Measurements from ENCODE around the gene SMTNL2. TPM values are rescaled to one million over a fixed set of nuclear protein-coding genes. Genes with fewer than 3 reads are reported as not detected.

Gene SMTNL2
- total RNA-seq, 1 experiment from 2014 or later: not detected

DNA sequence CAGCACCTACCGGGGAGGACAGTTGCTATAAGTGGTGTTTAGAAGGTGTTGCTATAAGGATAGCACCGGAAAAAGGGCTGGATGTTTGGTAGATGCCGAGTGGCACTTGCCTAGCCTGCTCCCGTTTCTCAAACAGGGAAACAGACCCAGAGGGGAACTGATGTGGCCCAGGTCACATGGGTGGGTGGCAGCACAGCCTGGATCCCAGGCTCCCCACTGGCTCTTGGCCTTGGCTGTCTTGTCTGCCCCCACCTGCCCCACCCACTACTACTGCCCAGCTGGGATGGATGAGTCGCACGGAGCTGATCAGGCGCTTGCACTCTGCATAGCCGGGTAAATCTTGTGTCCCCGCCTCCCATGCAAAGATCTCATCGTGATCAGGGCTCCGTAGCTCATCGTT is 7.2 kb downstream of the SMTNL2 start:
- no peak overlapping the region for H3K9ac ChIP-seq (ENCODE audit: low read length)
- H3K4me2 ChIP-seq (ENCODE audit: low read length): no peak overlapping the region
- intact Hi-C loops (cut with micrococcal nuclease): no loop called here
- ChIA-PET CTCF (no interaction called here), POLR2A (ENCODE audit: unreplicated experiment) (no interaction called here)
- H4K20me1 ChIP-seq (ENCODE audit: low read length): no peaks in the 10 kb centered on the region
- H3K4me3 ChIP-seq (ENCODE audit: low read length): no peak overlapping the region
- ATAC-seq (no peak), DNase-seq (peak; percentile 6)
- no peaks in the 10 kb centered on the region for H3K36me3 ChIP-seq (ENCODE audit: low read depth, low read length)
- no peaks in the 10 kb centered on the region for H3F3A ChIP-seq (ENCODE audit: low read length, unreplicated experiment)
- H2AFZ ChIP-seq (ENCODE audit: low read length): no peak overlapping the region
- H3K79me2 ChIP-seq (ENCODE audit: low read length): no peaks in the 10 kb centered on the region
- peaks cover 5% of the 10 kb centered on the region; the same call in 1 of the 2 replicates for H3K27me3 ChIP-seq (ENCODE audit: low read length)
- BruUV-seq (replicated peaks): no TSS peak
- no peak for TF ChIP-seq EZH2 (IDR thresholded peaks at IDR 0.05; ENCODE audit: low read length, unreplicated experiment)
- TF ChIP-seq, protein P1, sequence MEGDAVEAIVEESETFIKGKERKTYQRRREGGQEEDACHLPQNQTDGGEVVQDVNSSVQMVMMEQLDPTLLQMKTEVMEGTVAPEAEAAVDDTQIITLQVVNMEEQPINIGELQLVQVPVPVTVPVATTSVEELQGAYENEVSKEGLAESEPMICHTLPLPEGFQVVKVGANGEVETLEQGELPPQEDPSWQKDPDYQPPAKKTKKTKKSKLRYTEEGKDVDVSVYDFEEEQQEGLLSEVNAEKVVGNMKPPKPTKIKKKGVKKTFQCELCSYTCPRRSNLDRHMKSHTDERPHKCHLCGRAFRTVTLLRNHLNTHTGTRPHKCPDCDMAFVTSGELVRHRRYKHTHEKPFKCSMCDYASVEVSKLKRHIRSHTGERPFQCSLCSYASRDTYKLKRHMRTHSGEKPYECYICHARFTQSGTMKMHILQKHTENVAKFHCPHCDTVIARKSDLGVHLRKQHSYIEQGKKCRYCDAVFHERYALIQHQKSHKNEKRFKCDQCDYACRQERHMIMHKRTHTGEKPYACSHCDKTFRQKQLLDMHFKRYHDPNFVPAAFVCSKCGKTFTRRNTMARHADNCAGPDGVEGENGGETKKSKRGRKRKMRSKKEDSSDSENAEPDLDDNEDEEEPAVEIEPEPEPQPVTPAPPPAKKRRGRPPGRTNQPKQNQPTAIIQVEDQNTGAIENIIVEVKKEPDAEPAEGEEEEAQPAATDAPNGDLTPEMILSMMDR (conservative IDR thresholded peaks at IDR 0.05; ENCODE audit: low read depth, low read length): no peak
- TF ChIP-seq EZH2phosphoT487 (IDR thresholded peaks at IDR 0.05; ENCODE audit: borderline replicate concordance, low read length): no peak
- H3K9me2 ChIP-seq (replicated peaks; ENCODE audit: low read length): no peaks in the 10 kb centered on the region
- no peaks in the 10 kb centered on the region for H3K9me3 ChIP-seq (ENCODE audit: low read length)
- H3K27ac ChIP-seq (ENCODE audit: low read length): no peak overlapping the region
- no peaks in the 10 kb centered on the region for H3K4me1 ChIP-seq (ENCODE audit: insufficient read depth, low read length)

DNA sequence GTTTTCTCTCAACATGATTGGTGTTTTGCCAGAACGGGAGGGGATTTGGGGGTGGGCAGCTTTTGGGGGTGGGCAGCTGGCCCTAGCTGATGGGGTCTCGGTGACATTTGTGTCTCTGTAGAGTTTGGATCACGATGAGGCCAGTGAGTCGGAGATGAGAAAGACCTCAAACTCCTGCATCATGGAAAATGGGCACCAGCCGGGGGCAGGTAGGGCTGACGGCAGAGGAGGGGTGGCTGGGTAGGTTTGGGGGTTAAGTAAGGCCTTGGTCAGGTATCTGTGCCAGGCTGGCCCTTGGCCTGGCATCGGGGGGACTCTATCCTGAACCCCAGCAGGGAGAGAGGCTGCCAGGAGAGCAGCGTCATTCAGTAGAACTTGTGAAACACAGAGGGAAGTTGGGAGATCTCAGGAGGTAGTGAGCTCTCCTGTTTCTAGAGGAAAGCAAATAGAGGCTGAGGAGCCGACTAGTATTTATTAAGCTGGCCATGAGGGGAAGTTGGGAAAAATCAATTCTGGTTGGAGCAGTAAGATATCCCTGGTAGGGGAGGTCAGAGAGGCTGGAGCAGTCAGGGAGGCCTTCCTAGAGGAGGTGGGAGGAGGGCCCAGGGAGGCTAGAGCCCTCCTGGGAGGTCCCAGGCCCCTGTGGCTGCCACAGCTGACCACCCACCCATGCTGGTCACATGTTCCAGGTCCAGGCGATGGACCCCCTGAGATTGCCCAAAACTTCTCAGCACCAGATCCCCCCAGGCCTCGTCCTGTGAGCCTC is 8.1 kb downstream of the SMTNL2 start:
- DNase-seq: no peak
- Histone ChIP-seq H3K9ac (ENCODE audit: low read length) (no peak overlapping the region), H3K4me3 (ENCODE audit: low read length) (no peak overlapping the region), H3K4me2 (ENCODE audit: low read length) (no peak overlapping the region), H3K9me2 (replicated peaks; ENCODE audit: low read length) (no peaks in the 10 kb centered on the region), H4K20me1 (ENCODE audit: low read length) (no peaks in the 10 kb centered on the region), H2AFZ (ENCODE audit: low read length) (no peak overlapping the region), H3K4me1 (ENCODE audit: insufficient read depth, low read length) (no peaks in the 10 kb centered on the region), H3K9me3 (ENCODE audit: low read length) (no peaks in the 10 kb centered on the region), H3K36me3 (ENCODE audit: low read depth, low read length) (no peaks in the 10 kb centered on the region), H3K27me3 (ENCODE audit: low read length) (no peaks in the 10 kb centered on the region), H3K79me2 (ENCODE audit: low read length) (no peaks in the 10 kb centered on the region), H3K27ac (ENCODE audit: low read length) (no peak overlapping the region), H3F3A (ENCODE audit: low read length, unreplicated experiment) (no peaks in the 10 kb centered on the region)
- intact Hi-C loops (cut with micrococcal nuclease): no loop called here
- TF ChIP-seq EZH2phosphoT487 (IDR thresholded peaks at IDR 0.05; ENCODE audit: borderline replicate concordance, low read length) (no peak), EZH2 (IDR thresholded peaks at IDR 0.05; ENCODE audit: low read length, unreplicated experiment) (no peak)
- TF ChIP-seq, protein P1 (conservative IDR thresholded peaks at IDR 0.05; ENCODE audit: low read depth, low read length): no peak
- no TSS peak for BruUV-seq (replicated peaks)
- ChIA-PET CTCF (no interaction called here), POLR2A (ENCODE audit: unreplicated experiment) (no interaction called here)
- ATAC-seq: no peak

DNA sequence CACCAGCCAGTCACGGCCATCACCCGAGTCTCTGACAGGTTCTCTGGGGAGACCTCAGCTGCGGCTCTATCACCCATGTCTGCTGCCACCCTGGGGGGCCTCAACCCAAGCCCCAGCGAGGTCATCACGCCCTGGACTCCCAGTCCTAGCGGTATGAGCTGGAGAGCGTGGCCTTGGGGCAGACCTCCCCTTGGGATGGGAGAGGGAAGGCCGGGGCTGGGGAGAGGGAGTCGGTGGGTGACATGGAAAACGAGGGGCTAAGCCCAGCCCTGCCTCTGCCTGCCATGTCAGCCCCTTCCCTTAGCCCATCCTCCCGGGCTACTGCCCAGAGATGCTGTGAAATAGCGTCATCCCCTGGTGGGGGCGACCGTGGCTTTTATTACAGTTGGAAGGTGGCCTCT is 8.7 kb downstream of the SMTNL2 start:
- no peaks in the 10 kb centered on the region for H3K4me1 ChIP-seq (ENCODE audit: insufficient read depth, low read length)
- H3K79me2 ChIP-seq (ENCODE audit: low read length): no peaks in the 10 kb centered on the region
- ChIA-PET CTCF (no interaction called here), POLR2A (ENCODE audit: unreplicated experiment) (no interaction called here)
- ATAC-seq (no peak), DNase-seq (no peak)
- no peak overlapping the region for H3K9ac ChIP-seq (ENCODE audit: low read length)
- intact Hi-C loops (cut with micrococcal nuclease): no loop called here
- H4K20me1 ChIP-seq (ENCODE audit: low read length): no peaks in the 10 kb centered on the region
- H3K4me2 ChIP-seq (ENCODE audit: low read length): no peak overlapping the region
- H3K27ac ChIP-seq (ENCODE audit: low read length): no peak overlapping the region
- H3K4me3 ChIP-seq (ENCODE audit: low read length): no peak overlapping the region
- H3K9me3 ChIP-seq (ENCODE audit: low read length): no peaks in the 10 kb centered on the region
- H3K27me3 ChIP-seq (ENCODE audit: low read length): no peaks in the 10 kb centered on the region
- TF ChIP-seq EZH2 (IDR thresholded peaks at IDR 0.05; ENCODE audit: low read length, unreplicated experiment) (no peak), EZH2phosphoT487 (IDR thresholded peaks at IDR 0.05; ENCODE audit: borderline replicate concordance, low read length) (no peak)
- TF ChIP-seq, protein P1 (conservative IDR thresholded peaks at IDR 0.05; ENCODE audit: low read depth, low read length): no peak
- no peaks in the 10 kb centered on the region for H3K36me3 ChIP-seq (ENCODE audit: low read depth, low read length)
- no peaks in the 10 kb centered on the region for H3K9me2 ChIP-seq (replicated peaks; ENCODE audit: low read length)
- H3F3A ChIP-seq (ENCODE audit: low read length, unreplicated experiment): no peaks in the 10 kb centered on the region
- no peak overlapping the region for H2AFZ ChIP-seq (ENCODE audit: low read length)
- BruUV-seq (replicated peaks): no TSS peak

All from PC-3 (cell line).